NCI-H774 (cell line): Measurements from ENCODE around the gene ZSCAN5A.
A peak's percentile ranks its signal among the peaks of the same experiment; 100 is the strongest.
"Not testable (repeated sequence)": the region's sequence is repeated elsewhere in the genome, so short reads cannot be mapped to it uniquely, and the experiment has no call there.

Experiments used
- DNase-seq: peaks from one replicate; lab custom pipeline; 2025; lab: John Stamatoyannopoulos, UW

The ZSCAN5A gene

GRCh38 chr19:56272161-56272798 is 42.4 kb downstream of the ZSCAN5A start, which contains the start of gene EDDM13:
TSS of gene EDDM13 (plus strand) at chr19:56272748. CDS start at chr19:56272835, 87 bp downstream.
- DNase-seq, result no peak

GRCh38 chr19:56271151-56271550 is 43.5 kb downstream of the ZSCAN5A start:
- DNase-seq, result no peak

GRCh38 chr19:56270676-56271075 is 44.0 kb downstream of the ZSCAN5A start:
- no peak for DNase-seq

GRCh38 chr19:56269348-56269747 is 45.3 kb downstream of the ZSCAN5A start:
- no peak for DNase-seq

- DNase-seq, result no peak
These were observed 48.6 kb downstream of the ZSCAN5A start for GRCh38 chr19:56266051-56266450.

- no peak for DNase-seq
These were observed 51.3 kb downstream of the ZSCAN5A start for GRCh38 chr19:56263319-56263718.

- DNase-seq, result not testable (repeated sequence)
These were observed 52.7 kb downstream of the ZSCAN5A start for GRCh38 chr19:56261932-56262331.

GRCh38 chr19:56261145-56261544 is 53.5 kb downstream of the ZSCAN5A start:
- no peak for DNase-seq

- DNase-seq, result no peak
These were observed 56.4 kb downstream of the ZSCAN5A start for GRCh38 chr19:56258272-56258671.

- DNase-seq, result peak; percentile 48
These were observed 60.9 kb downstream of the ZSCAN5A start for GRCh38 chr19:56253737-56254136.

- no peak for DNase-seq
These were observed 61.8 kb downstream of the ZSCAN5A start for GRCh38 chr19:56252699-56253422.

GRCh38 chr19:56248736-56249338 is 65.8 kb downstream of the ZSCAN5A start:
- DNase-seq, result not testable (repeated sequence)

- not testable (repeated sequence) for DNase-seq
These were observed 68.9 kb downstream of the ZSCAN5A start for GRCh38 chr19:56245764-56246163.

- no peak for DNase-seq
These were observed 69.4 kb downstream of the ZSCAN5A start for GRCh38 chr19:56245121-56245740.

- DNase-seq, result no peak
These were observed 91.2 kb downstream of the ZSCAN5A start for GRCh38 chr19:56223481-56223880.

- no peak for DNase-seq
These were observed 91.7 kb downstream of the ZSCAN5A start for GRCh38 chr19:56222901-56223300.

- no peak for DNase-seq
These were observed 92.8 kb downstream of the ZSCAN5A start for GRCh38 chr19:56221851-56222250.

GRCh38 chr19:56221442-56221841 is 93.2 kb downstream of the ZSCAN5A start:
- DNase-seq, result not testable (repeated sequence)

- no peak for DNase-seq
These were observed 95.7 kb downstream of the ZSCAN5A start for GRCh38 chr19:56218961-56219360.

GRCh38 chr19:56217039-56217949 is 97.3 kb downstream of the ZSCAN5A start:
- DNase-seq, result no peak

GRCh38 chr19:56211718-56212117 is 102.9 kb downstream of the ZSCAN5A start:
- no peak for DNase-seq

- not testable (repeated sequence) for DNase-seq
These were observed 104.6 kb downstream of the ZSCAN5A start for GRCh38 chr19:56210036-56210435.
